GM12878 (cell line): ENCODE measurements around the gene MED13L. TPM values are rescaled to one million over a fixed set of nuclear protein-coding genes. Genes with fewer than 3 reads are reported as not detected.

Experiments
- ATAC-seq: fragments of 200-7000 bp; cut with Tn5 transposase; 3 replicates; pipeline ENCODE4 v1.9.1; 2020; ENCODE audit warnings: mild to moderate bottlenecking, moderate library complexity
- BruUV-seq: library from RNA; stranded (reverse); fragments of 400-500 nt; replicated peaks from 2 replicates; lab custom pipeline; 2021; lab: Mats Ljungman, UMichigan
- CTCF ChIA-PET: fragments of 300-600 bp; sonication (Branson Sonifier 250); formaldehyde crosslinking; extraction: SDS; loops from one replicate; lab custom pipeline; 2021; ENCODE audit warnings: inconsistent platforms; lab: Yijun Ruan, JAX
- POLR2A ChIA-PET: fragments of 350-600 bp; formaldehyde crosslinking; extraction: SDS; loops from one replicate; lab custom pipeline; 2021; ENCODE audit warnings: inconsistent platforms; lab: Charles Lee
- RAD21 ChIA-PET: fragments of 300-600 bp; sonication (Branson Sonifier 250); formaldehyde crosslinking; loops from one replicate; lab custom pipeline; 2023; ENCODE audit warnings: antibody characterized with exemption; ENCODE audit not compliant: unreplicated experiment; lab: Charles Lee
- SMC1A ChIA-PET: fragments of 300-600 bp; sonication (Branson Sonifier 250); formaldehyde crosslinking; loops from one replicate; lab custom pipeline; 2023; ENCODE audit not compliant: unreplicated experiment, uncharacterized antibody; lab: Charles Lee
- DNase-seq: peaks from one replicate; pipeline ENCODE4 v3.0.0-alpha.2; 2011; ENCODE audit warnings: low read depth, low spot score
- FAIRE-seq: peaks from 3 replicates; lab custom pipeline; 2011; peaks lifted over from hg19 to GRCh38; lab: Jason Lieb, UNC
- H2AFZ ChIP-seq: 2 replicates; pipeline ENCODE4 v1.6.0; 2011; ENCODE audit warnings: low read depth, low read length, control low read depth; ENCODE audit not compliant: control insufficient read depth
- H3K27ac ChIP-seq: 2 replicates; pipeline ENCODE4 v1.5.1; 2011; ENCODE audit warnings: control low read depth; ENCODE audit not compliant: control insufficient read depth, insufficient read depth
- H3K27me3 ChIP-seq, 2 experiments: replicated peaks in 1 of 2; 2 replicates each; pipeline versions ENCODE4 v1.6.0 to v1.6.1; 2011; ENCODE audit warnings: low read length in 1 of 2; ENCODE audit not compliant: control insufficient read depth in 2 of 2, insufficient read depth in 2 of 2
- H3K36me3 ChIP-seq, 2 experiments: 2 replicates each; pipeline ENCODE4 v1.5.1; 2011; ENCODE audit warnings: low read length in 1 of 2; ENCODE audit not compliant: control insufficient read depth in 2 of 2, insufficient read depth in 2 of 2
- H3K4me1 ChIP-seq: 2 replicates; pipeline ENCODE4 v1.6.1; 2011; ENCODE audit warnings: mild to moderate bottlenecking, low read length, moderate library complexity, mixed read lengths; ENCODE audit not compliant: control insufficient read depth, insufficient read depth
- H3K4me2 ChIP-seq: 2 replicates; pipeline ENCODE4 v1.6.0; 2011; ENCODE audit warnings: control low read depth; ENCODE audit not compliant: control insufficient read depth, insufficient read depth
- H3K4me3 ChIP-seq: fragments of 200-600 bp; sonication (generic); 2 replicates; pipeline ENCODE4 v1.5.1; 2016
- H3K79me2 ChIP-seq: 2 replicates; pipeline ENCODE4 v1.6.0; 2011; ENCODE audit warnings: low read length; ENCODE audit not compliant: control insufficient read depth, insufficient read depth
- H3K9ac ChIP-seq: 2 replicates; pipeline ENCODE4 v1.8.0; 2011; ENCODE audit warnings: low read length, control low read depth, mixed read lengths; ENCODE audit not compliant: control insufficient read depth, insufficient read depth
- H3K9me3 ChIP-seq: replicated peaks from 3 replicates; pipeline ENCODE4 v1.5.1; 2011; ENCODE audit warnings: mild to moderate bottlenecking, low read length; ENCODE audit not compliant: control insufficient read depth, insufficient read depth
- H4K20me1 ChIP-seq: 2 replicates; pipeline ENCODE4 v1.6.0; 2011; ENCODE audit not compliant: control insufficient read depth, insufficient read depth
- ATF2 ChIP-seq: IDR thresholded peaks from 2 replicates; pipeline ENCODE4 v1.6.1; 2012; ENCODE audit warnings: low read length, inconsistent platforms
- BCL3 ChIP-seq: IDR thresholded peaks from 2 replicates; pipeline ENCODE4 v1.6.1; 2011; ENCODE audit warnings: borderline replicate concordance, low read depth, mild to moderate bottlenecking, moderate library complexity, low read length; ENCODE audit not compliant: insufficient read depth, poor library complexity, severe bottlenecking
- IRF3 ChIP-seq: fragments of 450-650 bp; IDR thresholded peaks from 2 replicates; pipeline ENCODE4 v1.6.1; 2014; ENCODE audit warnings: mild to moderate bottlenecking
- MEF2A ChIP-seq: IDR thresholded peaks from 2 replicates; pipeline ENCODE4 v1.6.1; 2011; ENCODE audit warnings: low read depth, mild to moderate bottlenecking, low read length, moderate library complexity; ENCODE audit not compliant: insufficient read depth
- PBX3 ChIP-seq: IDR thresholded peaks from 2 replicates; pipeline ENCODE4 v1.6.1; 2011; ENCODE audit warnings: mild to moderate bottlenecking, low read depth, low read length, moderate library complexity; ENCODE audit not compliant: insufficient replicate concordance
- WRNIP1 ChIP-seq: IDR thresholded peaks from 2 replicates; pipeline ENCODE4 v1.6.1; 2011; ENCODE audit warnings: low read depth, low read length, improper control_type of control experiment, borderline replicate concordance
- whole genome bisulfite sequencing: methylation state at CpG from one replicate; pipeline ENCODE4 v1.1.6; 2016; ENCODE audit warnings: low lambda C conversion rate; ENCODE audit not compliant: insufficient replicate concordance, insufficient coverage; ENCODE audit errors: missing lambda C conversion rate; 5-methylcytosine and 5-hydroxymethylcytosine counted together
- in situ Hi-C: fragments of 300-500 bp; cut with MboI; formaldehyde crosslinking; loops from 9 replicates; pipeline ENCODE4 v1.14.3; 2018; ENCODE audit warnings: mixed read lengths
- intact Hi-C: fragments of 100-400 bp; cut with micrococcal nuclease; formaldehyde crosslinking; loops from one replicate; pipeline ENCODE4 v1.14.2; 2022; ENCODE audit not compliant: unreplicated experiment
- polyA plus RNA-seq, 11 experiments: library from polyadenylated mRNA; depleted of rRNA in 4 of 11; unstranded in 6 of 11; stranded (reverse) in 5 of 11; fragments of >200 nt; fragmentation: Nextera tagmentation in 4 of 11; fragmentation: Illumina TruSeq in 1 of 11; extraction: Ambion mirVana in 4 of 11; extraction: Trizol in 1 of 11; gene quantifications; 1 replicate in 1 of 11; 2 replicates in 10 of 11; pipeline versions ENCODE4 v1.2.1 to v1.2.3, GENCODE V29; 2011 to 2016; ENCODE audit warnings: inconsistent platforms in 2 of 11, missing spikeins in 2 of 11, low read depth in 1 of 11
- total RNA-seq, 4 experiments: library from RNA; depleted of rRNA in 3 of 4; stranded (reverse); fragments of >200 nt in 3 of 4; fragmentation: Illumina TruSeq in 1 of 4; extraction: Trizol in 1 of 4; gene quantifications; 2 replicates each; pipeline versions ENCODE4 v1.2.1 to v1.2.3, GENCODE V29; 2013 to 2021

MED13L gene
- total and polyA plus RNA-seq, 10 of the 15 experiments (the other 5 are each of a cell fraction or from before 2014, with no cell fraction given), result 3.7 to 30.1 (median 9.1) TPM

GRCh38 chr12:115944837-115945490, 332.5 kb downstream of the MED13L start:
- RAD21 ChIA-PET, result no interaction called here
- H4K20me1 ChIP-seq, result no peaks in the 10 kb centered on the region; the same call in 1 of the 2 replicates
- H3K4me1 ChIP-seq, result no peaks in the 10 kb centered on the region
- H3K4me2 ChIP-seq, result no peak overlapping the region
- H3K9me3 ChIP-seq, result no peaks in the 10 kb centered on the region
- no peak overlapping the region for H3K4me3 ChIP-seq
- DNase-seq (no peak), ATAC-seq (no peak), FAIRE-seq (no peak)
- no peaks in the 10 kb centered on the region for H3K27me3 ChIP-seq
- SMC1A ChIA-PET, result no interaction called here
- POLR2A ChIA-PET, result no interaction called here
- TF ChIP-seq BCL3 (no peak), ATF2 (no peak), PBX3 (no peak), WRNIP1 (no peak), MEF2A (no peak), IRF3 (no peak)
- CTCF ChIA-PET, result interaction anchor here (1.6 kb wide), 1 partner anchor 13 kb away, joined by 3 read pairs; no protein-coding TSS in a partner anchor
- intact Hi-C loops (no loop called here), in situ Hi-C loops (no loop called here)
- H3K79me2 ChIP-seq, result no peaks in the 10 kb centered on the region
- no peak overlapping the region for H2AFZ ChIP-seq
- WGBS, result 52% methylated on average over 24 of the region's 24 CpGs
- BruUV-seq, result no TSS peak
- no peak overlapping the region for H3K27ac ChIP-seq
- H3K9ac ChIP-seq, result no peak overlapping the region
- no peaks in the 10 kb centered on the region for H3K36me3 ChIP-seq
